ENCODE data around the gene SLC16A3.
A peak's percentile ranks its signal among the peaks of the same experiment; 100 is the strongest.
"Not testable (repeated sequence)": the region's sequence is repeated elsewhere in the genome, so short reads cannot be mapped to it uniquely, and the experiment has no call there.

Gene SLC16A3

DNA sequence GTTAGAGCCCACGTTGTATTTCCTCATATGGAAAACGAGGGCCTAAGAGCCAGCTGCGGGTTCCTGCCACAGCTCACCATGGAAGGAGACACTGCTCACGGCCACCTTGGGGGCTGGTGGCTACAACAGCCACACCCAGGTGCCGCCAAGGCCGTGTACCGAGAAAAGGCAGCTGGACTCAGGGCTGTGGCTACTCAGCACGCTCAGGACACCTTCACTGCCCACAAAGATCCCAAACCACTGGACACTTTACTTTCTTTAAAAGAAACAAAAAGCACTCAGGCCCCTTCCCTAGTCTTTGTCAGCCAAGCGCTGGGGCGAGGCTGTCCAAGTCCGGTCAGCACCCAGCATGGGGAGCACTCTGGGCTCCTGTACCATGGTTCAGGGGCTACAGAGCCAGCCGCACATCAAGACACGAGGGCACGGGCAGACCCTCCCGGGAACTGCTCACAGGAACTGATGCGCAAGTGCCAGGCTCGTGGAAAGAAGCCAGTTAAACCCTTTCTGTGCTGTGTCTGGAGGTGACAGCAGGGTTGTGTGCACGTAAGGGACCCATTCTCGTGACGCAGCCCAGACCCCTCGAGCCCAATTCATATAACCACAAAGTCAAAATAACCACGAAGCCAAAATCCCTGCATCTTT is 18.5 kb downstream of the SLC16A3 start:
- DNase-seq (ENCODE audit: low spot score) = no peak

DNA sequence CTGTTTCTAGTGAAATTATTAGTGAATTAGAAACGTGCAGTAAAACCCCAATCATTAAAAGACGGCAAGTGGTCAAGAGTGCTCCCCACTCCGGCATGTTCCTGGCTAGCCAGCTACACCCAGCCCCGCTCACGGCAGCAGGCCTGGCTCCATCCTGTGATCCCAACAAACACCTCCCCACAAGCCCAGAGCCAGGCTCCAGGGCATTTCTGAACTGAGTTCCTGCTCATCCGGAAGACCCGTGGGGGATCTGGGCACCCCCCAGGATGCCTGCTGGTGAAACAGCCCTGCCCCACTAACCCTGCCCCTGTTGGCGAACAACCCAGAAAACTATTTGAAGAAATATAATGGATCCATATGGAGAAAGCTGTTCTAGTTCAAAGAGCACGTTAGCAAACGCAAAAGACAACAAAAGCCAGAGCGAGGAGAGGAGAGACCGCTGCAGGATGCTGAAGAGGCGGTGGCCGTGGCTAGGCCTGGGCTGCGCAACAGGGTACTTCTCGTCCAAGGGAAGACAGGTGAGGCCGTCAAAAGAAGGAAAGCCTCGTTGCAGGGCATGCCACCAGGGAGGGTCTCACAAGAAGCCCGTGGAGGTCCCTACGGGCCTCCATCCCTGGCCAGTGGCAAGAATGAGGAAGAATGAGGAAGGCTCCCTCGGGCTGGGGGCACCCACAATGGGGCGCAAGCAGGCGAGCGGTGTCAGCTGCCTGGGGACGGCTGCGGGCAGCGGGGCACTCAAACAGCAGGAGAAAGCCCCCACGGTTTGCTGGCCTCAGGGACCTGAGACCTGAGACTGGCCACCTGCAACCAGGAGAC is 19.2 kb downstream of the SLC16A3 start:
- no peak for DNase-seq (ENCODE audit: low spot score)

DNA sequence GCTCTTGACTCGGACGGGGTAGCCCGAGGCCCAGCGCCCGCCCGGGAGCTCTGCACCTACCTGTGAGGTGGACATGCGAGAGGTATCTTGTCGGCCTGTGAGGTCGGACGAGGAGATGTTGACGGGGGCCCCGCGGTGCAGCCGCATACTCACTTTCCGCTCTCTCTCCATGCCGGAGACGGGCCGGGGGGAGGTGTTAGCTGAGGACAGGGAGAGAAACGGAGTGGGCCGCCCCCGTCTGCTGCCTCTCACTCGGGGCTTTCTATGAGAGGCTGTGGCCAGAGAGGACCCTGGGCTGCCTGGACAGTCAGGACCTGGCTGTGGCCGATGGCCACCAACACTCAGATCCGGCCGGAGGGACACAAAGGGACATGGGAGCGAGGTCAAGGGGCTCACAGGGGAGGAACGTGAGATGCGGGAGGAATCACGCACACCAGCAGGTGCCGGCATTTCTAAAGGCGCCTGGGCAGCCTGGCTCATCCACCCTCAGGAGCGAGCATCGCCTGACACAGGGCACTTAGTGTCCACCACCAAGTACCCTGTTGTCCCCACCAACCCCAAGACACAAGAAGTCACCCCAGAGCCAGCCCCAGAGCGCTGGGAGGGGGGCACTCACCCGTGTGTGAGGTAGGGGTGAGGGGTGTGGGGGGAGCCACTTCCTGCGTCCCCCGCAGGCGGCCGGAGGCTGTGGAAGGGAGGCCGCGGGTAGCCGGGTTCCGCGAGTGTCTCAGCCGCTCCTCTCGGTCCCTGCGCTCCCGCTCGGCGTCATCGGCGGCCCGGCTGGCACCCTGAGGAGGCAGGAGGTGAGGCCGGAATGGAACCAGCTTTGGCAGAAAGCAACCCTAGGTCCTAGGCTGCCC is 20.2 kb downstream of the SLC16A3 start:
- no peak for DNase-seq (ENCODE audit: low spot score)

GRCh38 chr17:82249896-82250581 is 21.2 kb downstream of the SLC16A3 start:
- DNase-seq (ENCODE audit: low spot score) = no peak

- no peak for DNase-seq (ENCODE audit: low spot score)
These were observed 22.1 kb downstream of the SLC16A3 start for GRCh38 chr17:82250868-82251500.

DNA sequence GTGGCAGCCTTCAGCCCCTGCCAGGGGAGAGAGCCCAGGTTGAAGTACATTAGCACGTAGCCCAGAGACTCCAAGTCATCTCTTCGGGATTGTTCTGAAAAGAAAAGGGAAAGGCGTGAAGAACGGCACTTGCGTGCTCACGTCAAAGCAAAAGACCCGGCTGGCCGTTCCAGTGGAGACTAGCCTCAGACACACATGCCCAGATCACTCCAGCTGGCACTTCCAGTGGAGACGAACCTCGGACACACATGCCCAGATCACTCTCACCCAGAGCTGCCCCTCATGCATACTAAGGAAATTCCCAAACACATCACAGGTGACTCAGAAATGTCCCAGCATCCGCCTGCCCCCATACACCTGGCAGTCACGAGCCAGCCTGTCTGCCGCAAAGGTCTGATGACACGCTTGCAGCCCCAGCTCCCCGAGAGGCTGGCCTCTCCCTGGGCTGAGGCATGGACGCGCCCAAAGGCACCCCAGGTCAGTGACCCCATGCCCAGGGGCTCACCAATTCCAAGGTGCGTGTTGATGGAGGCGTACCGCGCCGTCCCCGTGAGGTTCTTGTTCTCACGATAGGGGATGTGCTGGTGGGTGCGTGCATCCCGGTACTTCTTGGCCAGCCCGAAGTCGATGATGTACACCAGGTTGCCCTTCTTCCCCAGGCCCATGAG is 23.8 kb downstream of the SLC16A3 start:
- DNase-seq (ENCODE audit: low spot score) = no peak

- no peak for DNase-seq (ENCODE audit: low spot score)
These were observed 24.3 kb downstream of the SLC16A3 start for GRCh38 chr17:82253179-82253544.

GRCh38 chr17:82254096-82254495 is 25.3 kb downstream of the SLC16A3 start:
- DNase-seq (ENCODE audit: low spot score) = not testable (repeated sequence)

GRCh38 chr17:82254746-82255145 is 25.9 kb downstream of the SLC16A3 start:
- not testable (repeated sequence) for DNase-seq (ENCODE audit: low spot score)

DNA sequence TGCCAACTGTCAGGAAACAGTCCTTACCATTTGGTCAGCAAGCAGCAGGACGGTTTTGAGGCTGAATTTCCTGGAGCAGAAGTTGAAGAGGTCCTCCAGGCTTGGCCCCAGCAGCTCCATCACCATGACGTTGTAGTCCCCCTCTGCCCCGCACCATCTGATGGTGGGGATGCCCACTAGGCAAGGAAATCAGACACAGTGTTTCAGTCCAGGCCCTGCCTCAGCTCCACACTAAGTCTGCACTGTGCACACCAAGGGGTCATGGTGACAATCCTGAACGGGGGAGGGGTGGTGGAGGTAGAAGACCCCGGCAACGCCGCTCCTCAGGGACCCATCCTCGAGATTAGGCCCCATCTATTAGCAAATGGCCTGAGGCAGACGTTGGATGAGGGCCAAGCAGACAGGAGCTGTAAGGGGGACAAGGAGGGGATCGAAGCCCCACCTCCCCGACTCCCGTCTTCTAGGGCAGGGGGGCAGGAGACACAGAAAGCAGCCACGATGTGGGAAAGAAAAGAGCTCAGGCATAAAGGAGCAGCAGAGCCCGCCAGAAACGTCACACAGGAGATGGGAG is 26.6 kb downstream of the SLC16A3 start:
- no peak for DNase-seq (ENCODE audit: low spot score)

DNA sequence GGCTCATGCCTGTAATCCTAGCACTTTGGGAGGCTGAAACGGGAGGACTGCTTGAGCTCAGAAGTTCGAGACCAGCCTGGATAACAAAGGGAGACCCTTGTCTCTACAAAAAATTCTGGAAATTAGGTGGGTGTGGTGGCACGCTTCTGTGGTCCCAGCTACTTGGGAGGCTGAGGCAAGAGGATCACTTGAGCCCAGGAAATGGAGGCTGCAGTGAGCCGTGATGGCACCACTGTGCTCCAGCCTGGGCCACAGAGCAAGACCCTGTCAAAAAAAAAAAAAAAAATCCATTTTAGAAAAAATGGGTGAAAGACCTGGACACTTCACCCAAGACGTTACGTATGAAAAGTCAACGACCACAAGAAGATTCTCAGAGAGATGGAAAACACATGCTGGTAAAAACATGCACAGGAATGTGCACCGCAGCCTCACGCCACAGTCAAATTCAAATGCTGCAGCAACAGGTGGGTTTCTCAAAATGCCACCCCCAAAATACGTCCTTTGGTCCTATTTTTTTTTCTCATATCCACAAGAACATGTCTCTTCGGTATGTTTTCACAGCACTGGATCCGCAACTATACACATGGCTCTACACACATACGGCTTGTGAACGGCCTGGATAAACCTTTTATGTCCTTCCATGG is 27.5 kb downstream of the SLC16A3 start:
- no peak for DNase-seq (ENCODE audit: low spot score)

DNA sequence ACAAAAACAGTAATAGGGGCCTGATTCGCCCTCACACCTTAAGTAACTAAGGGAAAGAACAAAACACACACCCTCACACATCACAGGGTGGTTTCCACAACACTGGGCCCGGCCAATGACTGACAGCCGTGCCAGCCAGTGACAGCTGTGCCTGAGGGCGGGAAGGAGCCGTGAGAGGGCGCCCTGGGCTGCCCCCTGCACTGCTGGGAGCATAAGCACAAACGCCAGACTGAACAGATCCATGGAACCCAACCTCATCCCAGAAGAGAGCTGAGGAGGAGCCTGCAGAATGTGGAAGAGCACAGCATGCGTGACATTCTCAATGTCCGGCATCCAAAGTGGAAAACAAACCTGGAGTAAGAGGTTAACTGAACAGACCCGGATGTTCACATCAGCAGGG is 28.6 kb downstream of the SLC16A3 start:
- DNase-seq (ENCODE audit: low spot score) = no peak

GRCh38 chr17:82258555-82258954 is 29.7 kb downstream of the SLC16A3 start:
- DNase-seq (ENCODE audit: low spot score) = no peak

GRCh38 chr17:82259972-82260961 is 31.4 kb downstream of the SLC16A3 start:
- DNase-seq (ENCODE audit: low spot score) = not testable (repeated sequence)

DNA sequence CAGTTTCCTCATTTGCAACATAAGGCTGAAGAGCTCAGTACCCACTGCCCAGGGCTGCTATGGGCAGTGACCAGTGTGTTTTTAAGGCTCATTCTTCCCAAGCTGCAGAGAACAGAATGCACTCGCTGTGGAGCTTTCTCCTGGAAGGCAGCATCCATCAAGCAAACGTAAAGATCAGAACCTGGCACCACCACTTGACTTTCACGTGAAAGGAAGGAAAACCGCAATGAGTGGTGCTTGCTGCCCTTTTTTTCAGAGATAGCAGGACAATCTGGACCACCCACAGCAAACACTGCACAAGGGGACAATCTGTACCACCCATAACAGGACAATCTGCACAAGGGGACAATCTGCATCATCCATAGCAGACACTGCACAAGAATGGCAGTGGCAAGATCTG is 33.5 kb downstream of the SLC16A3 start:
- no peak for DNase-seq (ENCODE audit: low spot score)

DNA sequence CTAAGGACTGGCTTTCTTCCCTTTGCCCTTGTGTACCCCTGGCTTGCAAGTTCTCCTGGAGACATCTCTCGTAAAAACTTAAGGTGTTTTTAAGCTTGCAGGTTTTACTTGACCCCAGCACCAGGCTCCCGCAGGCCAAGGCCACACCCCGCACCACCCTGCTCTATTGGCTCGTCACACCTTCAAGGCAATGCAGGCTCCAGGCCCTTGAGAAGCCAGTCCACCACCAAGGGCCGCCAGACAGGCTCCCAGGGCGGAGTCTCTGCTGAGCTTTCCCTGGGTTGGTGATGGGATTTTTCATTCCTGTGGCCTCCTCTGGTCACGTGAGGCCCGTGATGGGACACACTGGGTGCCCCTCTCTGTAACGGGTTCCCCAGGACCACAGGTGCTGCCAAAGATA is 34.8 kb downstream of the SLC16A3 start:
- DNase-seq (ENCODE audit: low spot score) = no peak

DNA sequence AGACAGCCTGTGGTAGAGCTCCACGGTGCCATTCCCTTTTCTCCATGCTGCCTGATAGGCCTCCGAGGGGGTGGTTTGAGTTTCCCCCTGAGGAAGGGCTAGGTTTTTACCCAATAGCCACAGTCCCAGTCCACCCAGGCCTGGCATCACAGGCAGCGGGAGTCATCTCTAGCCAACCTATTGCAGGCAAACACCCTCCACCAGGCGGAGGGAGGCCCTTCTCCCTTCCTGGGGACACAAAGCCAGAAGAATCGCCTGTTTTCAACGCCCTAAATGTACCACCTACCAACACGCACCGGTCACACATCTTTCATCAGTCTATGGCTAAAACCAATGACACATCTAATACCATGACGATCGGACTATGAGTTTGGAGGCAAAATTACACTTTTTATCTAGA is 37.3 kb downstream of the SLC16A3 start:
- no peak for DNase-seq (ENCODE audit: low spot score)

GRCh38 chr17:82267575-82268379 is 38.9 kb downstream of the SLC16A3 start:
- peak; percentile 96 for DNase-seq (ENCODE audit: low spot score)
